Osteocyte (in vitro differentiated cells): ENCODE measurements around the gene OST4. TPM values are rescaled to one million over a fixed set of nuclear protein-coding genes. Genes with fewer than 3 reads are reported as not detected.

Experiments used
- DNase-seq: peaks from one replicate; pipeline ENCODE4 v3.0.0; 2021; ENCODE audit warnings: mixed read lengths; ENCODE audit not compliant: unreplicated experiment; ENCODE audit errors: extremely low spot score
- H3K27ac Mint-ChIP-seq: one replicate; pipeline ENCODE4 v1.8.0; 2021; ENCODE audit warnings: mild to moderate bottlenecking, mixed read lengths; ENCODE audit not compliant: unreplicated experiment
- H3K27me3 Mint-ChIP-seq: one replicate; pipeline ENCODE4 v1.8.0; 2021; ENCODE audit warnings: mixed read lengths; ENCODE audit not compliant: unreplicated experiment
- H3K36me3 Mint-ChIP-seq: one replicate; pipeline ENCODE4 v1.8.0; 2021; ENCODE audit warnings: mixed read lengths; ENCODE audit not compliant: unreplicated experiment
- H3K4me1 Mint-ChIP-seq: one replicate; pipeline ENCODE4 v1.8.0; 2021; ENCODE audit warnings: mixed read lengths; ENCODE audit not compliant: unreplicated experiment
- H3K4me3 Mint-ChIP-seq: one replicate; pipeline ENCODE4 v1.8.0; 2021; ENCODE audit warnings: mild to moderate bottlenecking, moderate library complexity, mixed read lengths; ENCODE audit not compliant: unreplicated experiment
- H3K9me3 Mint-ChIP-seq: one replicate; pipeline ENCODE4 v1.8.0; 2021; ENCODE audit warnings: mixed read lengths; ENCODE audit not compliant: unreplicated experiment
- CTCF ChIP-seq: fragments of 200-600 bp; sonication (generic); IDR thresholded peaks from 2 replicates; pipeline ENCODE4 v1.5.0; 2021; ENCODE audit warnings: antibody characterized with exemption, mild to moderate bottlenecking, moderate library complexity
- total RNA-seq: library from RNA; stranded (reverse); gene quantifications from 2 replicates; pipeline ENCODE4 v1.2.1, GENCODE V29; 2021

OST4 gene
- total RNA-seq, 1 donor from 2014 or later, result 380 TPM

DNA sequence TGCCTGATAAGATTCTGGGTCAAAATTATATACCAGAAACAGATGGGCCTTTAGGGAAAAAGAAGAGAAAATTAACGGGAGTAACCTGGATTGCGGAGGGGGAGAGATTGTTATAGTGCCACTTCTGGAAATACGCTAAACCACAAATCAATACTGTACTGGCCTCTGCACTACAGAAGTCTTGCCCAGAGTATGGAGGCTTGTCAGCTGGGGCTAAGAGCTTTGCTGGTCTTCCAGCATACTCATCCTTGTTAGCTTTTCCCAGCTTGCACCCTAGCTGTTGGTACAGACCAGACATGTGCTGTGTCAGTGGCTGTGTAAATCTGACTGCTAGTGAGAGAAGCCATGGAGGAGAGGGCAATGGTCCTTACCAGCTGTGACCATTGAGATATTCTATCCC is 11.1 kb downstream of the OST4 start:
- no peak for TF ChIP-seq CTCF
- H3K4me1 Mint-ChIP-seq, result no peaks in the 10 kb centered on the region

DNA sequence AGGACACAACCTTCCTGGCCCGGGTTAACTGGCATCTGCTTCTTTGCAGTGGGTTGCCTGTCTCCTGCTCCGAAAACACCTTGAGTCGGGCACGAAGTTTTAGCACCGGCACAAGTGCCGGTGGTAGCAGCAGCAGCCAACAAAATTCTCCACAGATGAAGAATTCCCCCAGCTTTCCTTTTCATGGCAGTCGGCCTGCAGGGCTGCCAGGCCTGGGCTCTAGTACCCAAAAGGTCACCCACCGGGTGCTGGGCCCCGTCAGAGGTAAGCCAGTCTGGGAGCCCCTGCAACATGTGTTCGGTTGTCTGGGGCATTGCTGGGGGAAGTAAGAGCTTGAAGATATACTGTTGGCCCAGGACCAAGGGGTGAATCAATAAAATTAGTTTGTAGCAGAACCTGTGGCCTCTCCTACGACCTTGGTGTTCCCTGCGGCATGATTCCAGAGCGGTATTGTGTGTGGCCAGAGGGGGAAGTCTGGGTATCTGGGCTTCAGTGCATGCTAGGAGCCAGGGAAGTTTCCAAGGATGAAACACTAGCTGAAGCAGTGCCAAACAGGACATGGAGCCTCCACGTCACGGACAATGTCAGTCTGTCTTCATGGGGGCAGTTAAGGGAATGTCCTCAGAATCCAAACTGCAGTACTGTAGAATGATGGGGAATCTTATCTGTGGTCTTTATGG is 12.2 kb downstream of the OST4 start:
- H3K27me3 Mint-ChIP-seq, result no peaks in the 10 kb centered on the region
- no peak overlapping the region for H3K4me3 Mint-ChIP-seq
- no peak overlapping the region for H3K27ac Mint-ChIP-seq
- DNase-seq, result no peak
- H3K36me3 Mint-ChIP-seq, result peaks cover 21% of the 10 kb centered on the region
- H3K9me3 Mint-ChIP-seq, result no peaks in the 10 kb centered on the region
- TF ChIP-seq CTCF, result no peak
- no peaks in the 10 kb centered on the region for H3K4me1 Mint-ChIP-seq

More for the DNA sequence above, 11.1 kb downstream of the OST4 start:
- no peaks in the 10 kb centered on the region for H3K27me3 Mint-ChIP-seq
- H3K4me3 Mint-ChIP-seq, result no peak overlapping the region
- H3K27ac Mint-ChIP-seq, result no peak overlapping the region
- DNase-seq, result no peak
- H3K9me3 Mint-ChIP-seq, result no peaks in the 10 kb centered on the region
- peaks cover 17% of the 10 kb centered on the region for H3K36me3 Mint-ChIP-seq

DNA sequence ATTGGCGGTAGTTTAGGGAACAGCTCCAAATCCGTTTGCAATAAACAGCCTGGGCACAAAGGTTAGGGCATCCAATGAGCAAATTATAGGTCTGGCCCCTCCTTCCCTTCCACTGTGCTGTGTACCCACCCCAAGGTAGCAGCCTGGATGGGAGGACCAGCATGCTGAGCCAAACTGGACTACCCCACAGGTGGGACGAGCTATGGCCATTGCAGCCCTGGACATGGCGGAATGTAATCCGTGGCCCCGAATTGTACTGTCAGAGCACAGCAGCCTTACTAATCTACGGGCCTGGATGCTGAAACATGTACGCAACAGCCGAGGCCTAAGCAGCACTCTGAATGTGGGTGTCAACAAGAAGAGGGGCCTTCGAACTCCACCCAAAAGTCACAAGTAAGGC is 13.2 kb downstream of the OST4 start:
- no peak for DNase-seq
- TF ChIP-seq CTCF, result no peak
- Mint-ChIP-seq H3K9me3 (no peaks in the 10 kb centered on the region), H3K4me3 (no peak overlapping the region), H3K27me3 (no peaks in the 10 kb centered on the region), H3K36me3 (peaks cover 24% of the 10 kb centered on the region), H3K4me1 (no peaks in the 10 kb centered on the region), H3K27ac (no peak overlapping the region)

- no peaks in the 10 kb centered on the region for H3K27me3 Mint-ChIP-seq
- TF ChIP-seq CTCF, result no peak
- no peak overlapping the region for H3K4me3 Mint-ChIP-seq
- DNase-seq, result no peak
- no peak overlapping the region for H3K27ac Mint-ChIP-seq
- peaks cover 8% of the 10 kb centered on the region for H3K4me1 Mint-ChIP-seq
- H3K36me3 Mint-ChIP-seq, result peaks cover 24% of the 10 kb centered on the region
- H3K9me3 Mint-ChIP-seq, result no peaks in the 10 kb centered on the region
These were observed 14.3 kb downstream of the OST4 start for GRCh38 chr2:27057184-27057583.

DNA sequence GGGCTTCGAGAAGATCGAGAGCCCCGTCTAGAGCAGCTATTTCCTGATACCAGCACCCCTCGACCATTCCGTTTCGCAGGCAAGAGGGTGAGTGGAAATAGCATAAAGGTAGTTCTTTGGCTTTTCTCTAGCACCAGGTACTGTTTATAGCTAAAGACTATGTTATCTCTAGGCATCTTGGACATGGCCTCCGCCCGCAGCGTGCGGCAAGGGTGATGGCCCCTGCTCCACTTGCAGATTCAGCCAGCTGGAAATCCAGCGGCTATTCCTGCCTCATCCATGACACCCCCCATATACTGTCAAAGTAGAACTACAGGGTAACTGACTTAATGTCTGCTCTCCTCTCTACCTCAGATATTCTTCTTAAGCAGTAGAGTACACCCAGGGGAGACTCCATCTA is 16.7 kb downstream of the OST4 start:
- Mint-ChIP-seq H3K27me3 (no peaks in the 10 kb centered on the region), H3K36me3 (peaks cover 20% of the 10 kb centered on the region), H3K9me3 (no peaks in the 10 kb centered on the region), H3K4me1 (peaks cover 10% of the 10 kb centered on the region), H3K27ac (no peak overlapping the region), H3K4me3 (no peak overlapping the region)
- TF ChIP-seq CTCF, result no peak
- DNase-seq, result no peak
